HG03097 (cell line): ENCODE data around the gene LRRC28.

Experiments used
- ATAC-seq: cut with Tn5 transposase; IDR thresholded peaks from one replicate; pipeline ENCODE4 v1.9.1; 2021; ENCODE audit not compliant: unreplicated experiment, low FRiP score

LRRC28 gene

DNA sequence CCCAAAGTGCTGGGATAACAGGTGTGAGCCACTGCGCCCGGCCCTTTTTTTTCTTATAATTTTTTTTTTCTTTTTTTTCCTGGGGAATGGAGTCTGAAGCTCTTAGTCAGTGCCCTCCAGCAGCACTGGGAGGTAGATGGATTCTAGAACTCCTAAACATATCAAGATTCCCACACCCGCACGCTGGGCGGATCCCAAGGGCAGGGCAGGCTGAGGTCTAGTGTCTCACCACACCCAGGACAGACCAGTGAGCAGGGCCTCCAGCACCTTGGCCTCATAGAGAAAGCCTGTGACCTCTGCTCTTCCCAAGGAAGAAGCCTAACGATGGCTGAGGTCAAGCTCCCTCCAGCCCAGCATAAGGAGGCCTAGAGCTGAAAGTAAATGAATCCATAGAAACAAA, 160.8 kb downstream of the LRRC28 start:
- ATAC-seq: no peak

- no peak for ATAC-seq
Measured at GRCh38 chr15:99412626-99413025, 161.3 kb downstream of the LRRC28 start.

DNA sequence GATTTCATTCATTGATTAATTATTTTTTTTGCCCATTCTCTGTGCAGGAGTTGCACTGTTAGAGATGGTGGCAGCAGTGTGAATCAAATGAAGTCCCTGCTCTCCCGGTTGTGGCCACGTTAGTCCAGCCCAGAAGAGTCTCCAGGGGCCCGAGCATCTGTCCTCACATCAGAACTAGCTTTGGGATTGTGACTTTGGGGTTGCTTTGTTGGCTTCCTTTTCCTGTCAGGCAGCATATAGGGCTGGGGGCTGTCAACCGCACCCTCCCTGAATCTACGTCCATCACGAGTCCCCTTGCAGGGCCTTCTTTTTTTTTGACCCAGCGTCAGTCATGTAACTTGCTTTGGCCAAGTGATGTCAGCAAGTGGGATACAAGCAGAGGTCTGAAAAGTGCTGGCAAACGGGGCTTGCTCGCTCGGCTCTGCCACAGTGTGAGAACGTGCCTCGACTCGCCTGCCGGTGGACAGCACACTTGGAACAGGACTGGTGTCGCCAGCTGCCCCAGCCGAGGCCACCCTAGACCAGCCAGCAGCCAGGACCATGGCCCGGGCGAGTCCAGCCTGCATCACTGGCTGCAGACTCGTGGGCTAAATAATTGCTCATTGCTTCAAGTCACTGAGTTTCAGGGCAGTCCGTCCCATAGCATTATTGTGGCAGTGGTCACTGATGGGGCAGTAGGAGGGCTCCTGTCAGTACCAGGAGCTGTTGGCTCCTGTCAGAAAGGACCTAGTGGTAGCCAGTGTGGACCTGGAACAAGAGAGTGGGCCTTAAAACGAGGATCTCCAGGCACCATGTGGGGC, 162.9 kb downstream of the LRRC28 start:
- ATAC-seq: no peak

- no peak for ATAC-seq
Measured at GRCh38 chr15:99414755-99415731, 163.8 kb downstream of the LRRC28 start.

DNA sequence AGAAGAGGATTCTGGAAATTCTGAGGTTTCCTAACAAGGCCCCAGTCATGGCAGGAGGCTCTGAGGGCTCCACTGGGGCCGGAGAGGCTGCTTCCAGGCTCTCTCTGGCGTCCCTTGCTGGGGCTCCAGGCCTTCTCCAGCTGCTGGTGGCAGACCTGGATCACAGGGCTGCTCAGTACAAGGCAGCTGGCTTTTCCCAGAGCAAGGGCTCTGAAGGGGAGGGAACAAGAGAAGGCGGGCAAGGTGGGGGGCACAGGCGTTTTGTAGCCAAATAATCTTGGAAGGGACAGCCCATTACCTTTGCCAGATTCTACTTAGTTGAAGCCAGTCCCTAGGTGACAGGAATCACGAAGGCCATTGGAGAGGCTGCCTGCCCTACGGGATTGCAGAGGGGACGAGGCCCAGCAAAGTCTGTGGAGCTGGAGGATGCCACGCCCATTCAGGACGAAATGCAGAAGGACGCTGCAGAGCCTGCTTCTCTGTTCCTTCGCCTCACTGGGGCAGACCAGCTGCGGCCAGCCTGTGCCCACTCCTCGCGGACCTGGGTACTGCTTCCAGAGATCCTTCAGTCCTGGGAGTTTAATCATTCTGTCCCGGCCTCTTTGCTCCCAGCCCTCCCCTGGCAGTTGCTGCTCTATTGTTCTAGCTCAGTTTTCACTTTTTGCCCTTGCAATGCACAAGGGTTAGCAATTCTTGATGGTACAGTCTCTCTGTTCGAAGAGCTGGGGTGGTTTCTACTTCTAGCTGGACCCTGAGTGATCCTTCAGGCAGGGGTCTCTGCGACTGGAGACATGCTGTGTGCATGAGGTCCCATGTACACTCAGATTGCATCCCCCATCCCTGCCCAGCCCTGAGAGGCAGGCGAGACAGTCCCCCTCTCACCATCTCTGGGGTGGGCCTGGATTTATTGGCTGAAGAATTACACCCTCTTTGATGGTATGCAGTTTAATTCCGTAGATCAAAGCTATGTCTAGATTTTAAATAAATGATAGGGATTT, 165.2 kb downstream of the LRRC28 start:
- no peak for ATAC-seq

DNA sequence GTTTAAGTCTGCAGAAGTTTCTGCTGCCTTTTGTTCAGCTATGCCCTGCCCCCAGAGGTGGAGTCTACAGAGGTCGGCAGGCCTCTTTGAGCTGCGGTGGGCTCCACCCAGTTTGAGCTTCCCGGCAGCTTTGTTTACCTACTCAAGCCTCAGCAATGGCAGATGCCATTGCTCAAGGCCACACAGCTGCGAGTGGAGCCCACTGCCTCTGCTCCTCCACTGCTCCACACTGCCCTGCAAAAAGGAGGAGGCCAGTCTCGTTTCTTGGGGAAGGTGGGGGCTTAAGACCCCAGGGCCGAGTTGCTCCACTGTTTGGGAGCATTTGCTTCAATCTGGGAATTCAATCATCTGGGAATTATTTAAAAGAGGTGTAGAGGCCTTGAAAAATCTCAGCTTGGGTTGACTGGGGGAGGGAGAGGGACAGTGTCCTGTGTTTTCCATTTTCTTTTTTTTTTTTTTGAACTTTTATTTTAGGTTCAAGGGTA, 169.9 kb downstream of the LRRC28 start:
- ATAC-seq: no peak

DNA sequence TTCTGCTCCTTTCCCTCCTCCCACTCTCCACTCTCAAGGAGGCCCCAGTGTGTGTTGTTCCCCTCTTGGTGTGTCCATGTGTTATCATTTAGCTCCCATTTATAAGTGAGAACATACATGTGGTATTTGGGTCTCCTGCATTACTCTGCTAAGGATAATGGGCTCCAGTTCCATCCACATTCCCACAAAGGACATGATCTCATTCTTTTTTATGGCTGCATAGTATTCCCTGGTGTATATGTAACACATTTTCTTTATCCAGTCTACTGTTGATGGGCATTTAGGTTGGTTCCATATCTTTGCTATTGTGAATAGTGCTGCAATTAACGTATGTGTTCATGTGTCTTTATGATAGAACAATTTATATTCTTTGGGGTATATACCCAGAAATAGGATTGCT, 170.5 kb downstream of the LRRC28 start:
- ATAC-seq: no peak

DNA sequence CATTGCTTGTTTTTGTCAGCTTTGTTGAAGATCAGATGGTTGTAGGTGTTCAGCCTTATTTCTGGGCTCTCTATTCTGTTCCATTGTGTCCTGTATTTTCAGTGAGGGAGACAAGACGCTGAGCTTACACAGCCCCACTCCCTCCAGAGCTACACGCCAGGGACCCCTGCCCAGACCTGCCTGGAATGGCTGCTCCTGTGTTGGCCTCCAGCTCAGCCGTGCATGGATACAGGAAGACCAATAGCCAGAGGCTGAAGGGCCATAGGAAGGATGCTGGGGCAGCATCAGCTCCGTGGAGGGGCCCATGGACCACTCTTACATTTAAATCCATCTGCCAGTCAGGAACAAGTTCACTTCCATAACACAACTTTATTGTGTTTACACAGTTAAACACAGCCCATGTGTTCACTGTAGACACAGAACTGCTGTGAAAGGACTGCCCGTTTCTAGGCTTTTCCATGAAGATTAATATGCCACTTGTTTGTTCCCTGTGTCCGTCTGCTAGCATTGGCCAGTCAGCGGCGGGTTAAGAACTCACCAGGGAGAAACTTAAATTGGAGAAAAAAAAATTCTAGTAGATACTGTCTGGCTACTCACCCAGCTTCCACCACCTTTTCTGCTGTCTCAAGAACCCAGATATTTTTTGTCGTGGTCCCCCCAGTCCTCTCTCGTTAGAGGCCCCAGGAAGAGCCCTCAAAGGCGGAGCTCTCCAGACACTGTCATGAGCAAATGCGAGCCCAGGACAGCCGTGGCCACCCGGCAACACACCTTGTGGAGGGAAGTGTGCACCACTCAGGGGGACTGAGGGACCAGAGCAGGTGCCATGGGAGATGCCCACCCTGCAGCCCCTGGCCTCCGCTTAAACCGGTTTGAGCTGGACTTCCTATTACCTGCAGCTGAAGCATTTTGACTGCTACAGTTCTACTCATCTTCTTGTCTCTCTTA, 172.2 kb downstream of the LRRC28 start:
- ATAC-seq: no peak

DNA sequence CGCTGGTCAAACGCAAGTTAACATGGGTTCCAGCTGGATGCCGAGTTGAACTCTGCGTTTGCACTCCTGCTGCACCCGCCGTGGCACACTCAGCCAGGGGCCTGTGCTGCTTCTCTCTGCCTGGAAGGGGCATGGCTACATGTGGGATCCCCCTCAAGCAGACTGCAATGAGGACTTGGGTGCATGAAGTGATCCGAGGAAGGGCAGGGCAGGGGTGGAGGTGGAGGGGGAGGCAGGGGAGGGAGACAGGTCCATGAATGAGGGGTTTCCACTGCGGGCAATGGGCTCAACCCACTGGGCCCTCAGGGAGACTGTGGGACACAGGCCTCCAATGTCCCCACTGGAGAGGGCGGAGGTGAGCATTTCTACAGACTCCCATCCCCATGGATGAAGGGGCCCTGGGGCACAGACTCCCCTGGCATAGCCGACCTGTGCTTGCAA, 172.9 kb downstream of the LRRC28 start:
- no peak for ATAC-seq

- ATAC-seq: peak; percentile 67
Measured at GRCh38 chr15:99424978-99425656, 173.8 kb downstream of the LRRC28 start.

DNA sequence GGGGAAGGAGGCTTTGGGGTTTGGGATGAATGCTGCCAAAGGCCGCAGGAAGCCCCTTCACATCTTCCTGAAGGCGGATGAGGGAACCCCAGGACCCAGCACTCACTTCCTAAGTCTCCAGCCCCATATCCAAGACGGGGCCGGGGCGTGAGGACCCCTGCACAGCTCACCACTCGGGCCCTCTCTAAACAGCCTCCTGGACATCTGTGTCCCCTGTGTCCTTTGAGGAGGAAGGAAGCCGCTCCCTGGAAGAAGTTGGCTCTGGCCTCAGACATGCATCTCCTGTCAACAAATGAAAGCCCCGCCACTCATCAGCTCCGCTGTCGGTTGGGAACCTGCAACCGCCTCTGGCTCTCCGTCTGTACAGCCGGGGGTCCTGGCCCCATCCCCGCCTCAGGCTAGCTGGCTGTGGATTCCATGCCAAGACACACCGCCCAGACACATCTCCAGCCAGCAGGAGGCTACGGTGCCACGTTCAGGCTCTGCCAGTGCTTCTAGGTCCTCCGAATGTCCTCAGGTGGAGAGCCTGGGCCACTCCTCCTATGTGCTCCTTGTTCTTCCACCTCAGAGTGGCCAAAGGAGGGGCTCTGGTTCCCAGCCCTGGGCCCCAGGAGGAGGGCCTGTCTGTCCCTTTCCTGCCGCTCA, 174.5 kb downstream of the LRRC28 start:
- no peak for ATAC-seq

- ATAC-seq: no peak
Measured at GRCh38 chr15:99426431-99427105, 175.3 kb downstream of the LRRC28 start.

DNA sequence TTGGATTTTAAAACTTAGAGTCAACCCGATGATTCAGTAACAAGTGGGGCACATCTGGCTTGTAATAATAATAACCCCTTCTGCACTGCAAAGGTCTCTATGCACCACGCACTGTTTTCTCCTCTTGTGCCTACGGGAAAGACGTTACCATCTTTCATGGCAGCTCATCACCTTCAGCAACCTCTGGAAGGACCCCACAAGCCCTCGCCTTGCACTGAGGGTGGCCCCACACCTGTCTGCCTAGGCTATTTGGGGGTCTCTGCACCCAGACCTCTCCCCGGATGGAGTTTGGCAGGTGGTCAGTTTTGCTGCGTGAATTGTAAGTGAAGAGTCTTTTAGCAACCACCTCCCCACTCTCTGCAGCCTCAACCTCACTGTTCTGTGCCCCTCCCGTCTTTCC, 175.9 kb downstream of the LRRC28 start:
- no peak for ATAC-seq

DNA sequence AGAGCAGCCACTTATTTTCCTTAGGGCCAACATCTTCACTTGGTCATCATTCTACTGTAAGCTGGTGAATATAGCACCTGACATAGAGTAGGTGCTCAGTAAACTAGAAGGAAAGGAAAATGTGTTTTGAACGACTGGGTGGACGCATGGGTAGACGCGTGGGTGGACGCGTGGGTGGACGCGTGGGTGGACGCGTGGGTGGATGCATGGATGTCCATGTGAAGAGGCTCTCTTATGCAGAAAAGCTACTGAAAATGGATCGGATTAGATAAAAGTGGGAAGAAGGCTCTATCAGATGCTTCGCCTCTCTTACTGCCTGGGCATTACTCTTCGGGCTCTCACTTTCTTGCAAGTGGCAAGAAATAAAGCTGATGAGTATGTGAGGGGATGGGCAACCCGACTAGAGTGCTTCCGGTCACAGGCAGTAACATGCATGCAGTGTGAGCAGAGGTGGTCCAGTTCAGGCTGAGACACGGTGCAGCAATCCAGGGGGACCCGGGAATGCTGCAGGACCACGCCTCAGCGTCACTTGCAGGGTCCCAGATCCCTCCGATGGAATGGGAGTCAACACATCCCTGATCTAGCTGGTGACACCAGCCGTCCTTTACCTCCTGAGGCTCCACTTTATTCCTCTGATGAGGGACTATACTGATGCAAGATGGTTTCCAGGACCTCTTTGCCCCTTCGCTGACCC, 176.5 kb downstream of the LRRC28 start:
- no peak for ATAC-seq

DNA sequence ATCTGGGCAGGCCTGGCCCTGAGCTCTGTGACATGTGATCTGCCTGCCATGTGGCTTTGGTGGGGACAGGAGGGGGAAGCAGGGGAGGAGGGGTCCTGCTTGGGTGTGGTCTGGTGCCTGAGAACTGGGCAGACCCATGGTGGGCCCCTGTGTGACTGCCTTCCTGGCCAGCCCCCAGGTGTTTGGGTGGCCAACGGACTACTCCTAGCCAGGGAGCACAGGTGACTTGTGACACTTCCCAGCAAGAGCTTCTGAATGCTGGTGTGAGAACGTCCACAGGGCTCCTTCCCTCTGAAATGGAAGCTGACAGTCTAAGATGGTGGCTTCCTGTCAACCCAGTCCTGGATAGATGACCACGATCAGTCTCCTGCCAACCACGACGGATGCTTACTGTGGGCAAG, 178.4 kb downstream of the LRRC28 start:
- no peak for ATAC-seq

DNA sequence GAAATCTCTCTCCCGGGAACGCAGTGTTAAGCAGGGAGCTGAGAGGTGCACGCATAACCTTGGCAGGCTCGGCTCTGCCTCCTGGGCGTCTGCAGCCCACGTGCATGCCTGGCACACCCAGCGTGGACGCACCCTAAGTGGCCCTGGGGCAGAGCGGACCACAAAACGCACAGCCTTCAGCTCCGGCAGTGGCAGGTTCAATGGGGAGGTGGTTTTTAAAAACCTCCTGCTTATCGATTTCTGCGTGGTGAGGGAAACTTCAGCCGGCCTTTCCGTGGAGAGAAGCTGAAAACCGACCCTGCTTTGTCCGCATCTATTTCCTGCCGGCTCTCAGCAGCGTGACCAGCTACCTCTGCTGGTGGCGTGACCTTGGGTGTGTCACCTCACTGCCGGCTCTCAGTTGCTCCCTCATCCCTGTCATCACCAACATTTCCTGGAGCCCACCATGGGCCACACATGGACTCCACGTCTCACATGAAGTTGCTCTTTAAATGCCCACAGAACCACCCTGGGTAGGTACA, 179.7 kb downstream of the LRRC28 start:
- no peak for ATAC-seq

GRCh38 chr15:99431661-99432091, 180.4 kb downstream of the LRRC28 start:
- ATAC-seq: no peak
